ENCODE results near the gene CLEC16A.
A peak's percentile ranks its signal among the peaks of the same experiment; 100 is the strongest.

Gene CLEC16A

DNA sequence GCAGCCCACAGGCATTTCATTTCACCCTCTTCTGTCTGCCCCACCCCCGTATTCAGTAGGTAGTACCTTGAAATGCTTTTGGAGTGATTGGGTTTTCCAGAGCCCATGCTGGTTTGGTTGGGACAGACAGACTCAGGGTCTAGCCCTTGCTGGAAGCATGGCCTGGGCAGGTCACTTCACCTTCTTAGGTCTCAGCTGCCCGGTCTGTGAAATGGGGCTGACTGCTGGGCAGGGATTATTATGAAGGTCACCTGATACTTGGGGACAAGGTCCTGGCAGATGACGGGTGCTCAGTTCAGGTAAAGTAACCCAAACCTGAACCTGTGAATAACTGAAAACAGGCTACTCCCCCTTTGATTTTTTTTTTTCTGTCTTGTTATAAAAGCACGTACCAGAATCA is 116.0 kb downstream of the CLEC16A start:
- no peaks in the 10 kb centered on the region for H3K27me3 ChIP-seq (ENCODE audit: low read depth)
- in situ Hi-C loops (cut with MboI; ENCODE audit: low sequenced_read_pairs): no loop called here
- DNase-seq (ENCODE audit: low spot score in 2 of 2): no peak

DNA sequence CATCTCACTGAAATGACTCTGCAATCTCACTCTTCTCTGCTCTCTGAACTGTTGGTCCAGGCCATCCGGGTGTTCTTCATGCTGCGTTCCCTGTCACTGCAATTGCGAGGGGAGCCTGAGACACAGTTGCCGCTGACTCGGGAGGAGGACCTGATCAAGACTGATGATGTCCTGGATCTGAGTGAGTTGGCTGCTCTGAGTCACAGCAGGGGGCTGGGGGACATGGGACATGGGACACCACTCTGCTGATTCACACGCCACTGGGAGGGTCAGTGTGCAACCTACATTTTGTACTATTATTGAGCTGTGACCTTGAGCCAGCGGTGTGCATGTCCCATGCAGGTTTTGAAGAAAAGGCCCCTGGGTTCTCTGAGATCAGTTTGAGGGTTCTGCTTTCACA is 116.5 kb downstream of the CLEC16A start:
- H3K27me3 ChIP-seq (ENCODE audit: low read depth): no peaks in the 10 kb centered on the region
- H3K9me3 ChIP-seq: no peaks in the 10 kb centered on the region
- H3K4me1 ChIP-seq: peaks cover 22% of the 10 kb centered on the region
- no peaks in the 10 kb centered on the region; the same call in 1 of the 2 replicates for H3K36me3 ChIP-seq (replicated peaks)
- in situ Hi-C loops (cut with MboI; ENCODE audit: low sequenced_read_pairs): no loop called here
- H3K4me3 ChIP-seq: no peak overlapping the region
- no peak for DNase-seq (ENCODE audit: low spot score in 2 of 2)

More for the DNA sequence above, 116.0 kb downstream of the CLEC16A start:
- H3K4me1 ChIP-seq: peaks cover 22% of the 10 kb centered on the region
- no peak overlapping the region for H3K4me3 ChIP-seq
- H3K36me3 ChIP-seq (replicated peaks): no peaks in the 10 kb centered on the region; the same call in 1 of the 2 replicates
- H3K9me3 ChIP-seq: no peaks in the 10 kb centered on the region

DNA sequence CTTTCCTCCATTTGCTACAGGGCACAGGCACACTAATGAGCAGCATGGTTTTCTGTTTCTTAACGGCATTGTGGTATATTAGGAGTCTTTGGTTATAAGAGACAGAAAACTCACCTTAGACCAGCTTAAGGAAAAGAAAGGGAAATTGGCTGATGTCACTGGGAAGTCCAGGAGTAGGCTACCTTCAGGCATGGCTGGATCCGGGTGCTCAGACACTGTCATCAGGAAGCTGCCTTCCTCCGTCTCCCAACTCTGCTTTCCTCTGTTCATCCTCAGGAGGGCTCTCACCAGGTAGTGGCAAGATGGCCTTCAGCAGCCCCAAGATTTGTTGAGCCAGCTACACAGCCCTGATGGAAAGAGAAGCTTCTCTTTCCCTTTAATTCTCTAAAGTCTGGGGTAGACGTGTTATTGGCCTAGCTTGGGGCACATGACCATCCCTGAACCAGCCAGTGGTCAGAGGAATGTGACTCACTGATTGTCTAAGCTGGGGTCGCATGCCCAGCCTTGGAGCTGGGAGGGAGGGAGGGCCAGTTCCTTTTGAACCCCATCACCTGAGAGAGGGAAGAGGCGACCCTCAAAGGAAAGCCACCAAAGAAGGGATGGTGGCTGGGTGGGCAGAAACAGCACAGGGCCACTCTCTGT is 117.4 kb downstream of the CLEC16A start:
- Histone ChIP-seq H3K4me3 (no peak overlapping the region), H3K4me1 (peaks cover 14% of the 10 kb centered on the region), H3K9me3 (no peaks in the 10 kb centered on the region), H3K36me3 (replicated peaks) (no peaks in the 10 kb centered on the region), H3K27me3 (ENCODE audit: low read depth) (no peaks in the 10 kb centered on the region)
- in situ Hi-C loops (cut with MboI; ENCODE audit: low sequenced_read_pairs): no loop called here
- no peak for DNase-seq (ENCODE audit: low spot score in 2 of 2)

DNA sequence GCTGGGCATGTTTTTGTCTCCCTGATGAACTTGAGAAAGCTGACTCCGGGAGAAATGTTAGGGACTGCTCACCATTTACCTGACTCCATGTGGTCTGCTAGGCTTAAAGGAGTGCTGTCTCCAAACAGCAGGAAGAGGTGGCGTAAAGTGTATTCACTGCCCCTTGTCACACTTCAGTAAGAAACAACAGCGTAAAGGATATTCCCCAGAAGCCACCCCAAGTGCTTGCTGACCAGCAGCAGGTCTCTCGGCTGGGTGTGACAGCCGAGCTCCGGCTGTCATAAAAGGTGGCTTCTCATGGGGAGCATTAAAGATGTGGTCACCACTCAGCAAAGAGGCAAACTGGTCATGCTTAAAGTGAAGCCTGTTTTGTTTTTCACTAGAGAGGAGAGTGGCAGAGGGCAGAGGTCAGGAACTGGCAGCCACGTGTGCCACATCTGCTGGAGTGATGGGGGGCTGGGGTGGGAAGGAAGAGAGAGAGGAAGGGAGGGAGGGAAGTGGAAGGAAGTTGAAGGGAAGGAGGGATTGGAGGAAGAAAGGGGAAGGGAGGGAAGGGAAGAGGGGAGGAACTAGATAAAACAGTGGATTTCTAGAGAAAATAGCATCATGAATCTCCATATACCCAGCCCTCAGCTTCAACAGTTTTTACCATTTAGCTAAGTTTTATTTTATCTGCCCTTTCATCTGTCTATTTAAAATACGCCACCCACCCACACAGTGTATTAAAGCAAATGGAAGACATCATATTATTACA is 119.3 kb downstream of the CLEC16A start:
- H3K4me1 ChIP-seq: peaks cover 8% of the 10 kb centered on the region
- in situ Hi-C loops (cut with MboI; ENCODE audit: low sequenced_read_pairs): no loop called here
- no peak overlapping the region for H3K4me3 ChIP-seq
- H3K27me3 ChIP-seq (ENCODE audit: low read depth): no peaks in the 10 kb centered on the region
- H3K36me3 ChIP-seq (replicated peaks): no peaks in the 10 kb centered on the region
- H3K9me3 ChIP-seq: no peaks in the 10 kb centered on the region
- no peak for DNase-seq (ENCODE audit: low spot score in 2 of 2)

DNA sequence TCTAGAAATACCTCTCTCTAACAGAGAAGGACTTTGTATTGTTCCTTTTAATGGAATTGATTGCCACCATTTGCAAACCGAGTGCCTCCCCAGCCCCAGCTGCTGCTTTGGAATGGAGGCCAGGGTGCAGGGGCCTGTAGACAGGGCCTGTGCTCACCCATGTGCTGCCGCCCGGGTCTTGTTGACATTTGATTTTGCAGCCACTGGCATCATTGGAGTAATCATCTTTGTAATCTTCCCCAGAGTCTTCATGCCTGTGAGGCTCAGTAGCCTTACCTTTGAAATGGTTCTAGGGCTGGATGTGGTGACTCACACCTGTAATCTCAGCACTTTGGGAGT is 119.8 kb downstream of the CLEC16A start:
- in situ Hi-C loops (cut with MboI; ENCODE audit: low sequenced_read_pairs): no loop called here
- Histone ChIP-seq H3K4me1 (peaks cover 8% of the 10 kb centered on the region), H3K9me3 (no peaks in the 10 kb centered on the region)

DNA sequence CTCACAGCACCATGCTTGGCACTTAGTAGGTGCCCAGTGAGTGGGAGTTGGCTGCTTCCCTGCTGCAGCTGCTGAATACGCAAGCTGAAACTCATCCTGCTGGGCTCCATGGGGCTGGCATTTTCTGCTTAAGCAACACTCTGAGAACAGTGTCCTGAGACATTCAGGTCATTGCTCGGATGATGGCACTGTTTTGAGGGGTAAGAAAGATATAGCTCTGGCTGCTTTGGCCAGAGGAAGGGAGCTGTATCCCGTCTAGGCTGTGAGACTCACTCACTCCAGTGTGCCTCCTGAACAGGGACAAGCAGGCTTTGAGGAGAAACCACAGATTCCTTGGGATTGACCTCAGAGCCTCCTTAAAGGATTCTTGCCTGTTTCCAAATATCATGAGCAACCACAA is 120.5 kb downstream of the CLEC16A start:
- Histone ChIP-seq H3K4me1 (peaks cover 8% of the 10 kb centered on the region), H3K27me3 (ENCODE audit: low read depth) (no peaks in the 10 kb centered on the region), H3K4me3 (no peak overlapping the region), H3K9me3 (no peaks in the 10 kb centered on the region), H3K36me3 (replicated peaks) (no peaks in the 10 kb centered on the region)
- in situ Hi-C loops (cut with MboI; ENCODE audit: low sequenced_read_pairs): no loop called here
- DNase-seq (ENCODE audit: low spot score in 2 of 2): no peak

More for the DNA sequence above, 119.8 kb downstream of the CLEC16A start:
- no peak for DNase-seq (ENCODE audit: low spot score in 2 of 2)
- Histone ChIP-seq H3K36me3 (replicated peaks) (no peaks in the 10 kb centered on the region), H3K4me3 (no peak overlapping the region), H3K27me3 (ENCODE audit: low read depth) (no peaks in the 10 kb centered on the region)

DNA sequence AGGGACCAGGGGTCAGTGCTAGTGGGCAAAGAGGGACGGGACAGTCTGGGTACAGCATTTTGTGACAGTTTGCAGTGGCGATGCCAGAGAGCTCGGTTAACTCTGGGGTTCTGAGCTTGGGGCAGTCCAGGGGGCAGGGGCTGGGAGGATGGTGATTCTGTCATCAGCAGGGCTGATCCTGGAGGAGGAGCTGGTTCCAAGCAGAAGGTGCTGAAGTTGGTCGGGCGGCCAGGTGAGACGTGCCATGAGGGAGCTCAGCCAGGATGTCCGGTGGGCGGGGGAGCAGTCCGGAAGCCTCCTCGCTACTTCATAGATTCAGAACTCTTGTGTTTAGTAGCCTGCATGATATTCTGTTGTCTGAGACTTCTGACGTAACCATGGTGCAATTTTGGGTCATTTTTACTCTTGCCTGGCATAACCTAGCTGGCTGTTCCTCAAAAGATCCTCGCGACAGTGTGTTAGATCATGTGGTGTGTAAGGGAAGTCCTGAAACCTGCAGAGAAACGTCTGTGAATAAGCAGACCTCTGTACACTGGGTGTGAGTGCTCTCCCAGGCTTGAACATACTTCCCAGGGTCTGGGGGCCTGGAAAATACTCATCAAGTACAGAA is 122.0 kb downstream of the CLEC16A start:
- DNase-seq (ENCODE audit: low spot score in 2 of 2): no peak

DNA sequence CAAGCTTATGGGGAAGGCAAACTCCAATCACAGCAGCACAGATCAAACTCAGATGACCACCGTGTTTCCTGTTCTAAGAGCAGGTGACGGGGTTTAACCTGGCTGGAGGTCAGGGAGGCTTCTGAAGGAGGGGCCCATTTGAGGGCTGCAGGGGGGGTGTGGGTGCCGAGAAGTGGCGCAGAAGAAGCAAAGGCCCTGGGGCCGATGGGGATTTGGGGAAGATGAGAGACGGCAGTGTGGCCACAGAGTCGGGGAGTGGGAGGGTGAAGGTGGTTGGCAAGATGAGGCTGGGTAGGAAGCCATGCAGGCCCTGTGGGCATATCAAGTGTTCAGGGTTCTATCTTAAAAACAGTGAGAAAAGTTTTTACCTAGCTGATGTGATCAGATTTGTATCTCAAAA is 122.9 kb downstream of the CLEC16A start:
- Histone ChIP-seq H3K4me1 (no peaks in the 10 kb centered on the region), H3K36me3 (replicated peaks) (no peaks in the 10 kb centered on the region), H3K9me3 (no peaks in the 10 kb centered on the region), H3K27me3 (ENCODE audit: low read depth) (no peaks in the 10 kb centered on the region), H3K4me3 (no peak overlapping the region)
- DNase-seq (ENCODE audit: low spot score in 2 of 2): no peak
- in situ Hi-C loops (cut with MboI; ENCODE audit: low sequenced_read_pairs): no loop called here

More for the DNA sequence above, 122.0 kb downstream of the CLEC16A start:
- Histone ChIP-seq H3K4me1 (peaks cover 3% of the 10 kb centered on the region), H3K36me3 (replicated peaks) (no peaks in the 10 kb centered on the region), H3K4me3 (no peak overlapping the region), H3K27me3 (ENCODE audit: low read depth) (no peaks in the 10 kb centered on the region), H3K9me3 (no peaks in the 10 kb centered on the region)
- in situ Hi-C loops (cut with MboI; ENCODE audit: low sequenced_read_pairs): no loop called here

DNA sequence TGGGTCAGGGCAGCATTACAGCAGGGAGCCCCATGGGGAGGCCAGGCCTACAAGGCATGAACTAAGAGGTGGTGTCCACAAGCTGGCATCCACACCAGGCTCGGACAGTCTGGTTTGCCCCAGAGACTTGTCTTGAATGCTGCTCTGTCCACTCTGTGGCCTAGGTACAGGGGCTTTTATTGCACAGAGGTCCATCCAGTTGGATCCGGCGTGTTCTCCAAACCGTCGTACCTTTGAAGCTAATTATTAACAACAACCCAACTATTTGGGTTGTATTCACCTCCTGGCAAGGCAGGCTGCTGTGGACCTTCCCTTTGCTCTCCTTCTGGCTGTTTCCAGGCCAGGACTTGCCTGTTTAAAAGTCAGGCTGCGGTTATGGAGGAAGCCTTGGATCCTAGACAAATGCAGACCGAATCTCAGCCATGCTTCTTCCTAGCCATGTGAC is 123.4 kb downstream of the CLEC16A start:
- H3K4me3 ChIP-seq: no peak overlapping the region
- DNase-seq (ENCODE audit: low spot score in 2 of 2): no peak
- in situ Hi-C loops (cut with MboI; ENCODE audit: low sequenced_read_pairs): no loop called here
- H3K4me1 ChIP-seq: no peaks in the 10 kb centered on the region
- H3K27me3 ChIP-seq (ENCODE audit: low read depth): no peaks in the 10 kb centered on the region
- H3K36me3 ChIP-seq (replicated peaks): no peaks in the 10 kb centered on the region
- no peaks in the 10 kb centered on the region for H3K9me3 ChIP-seq

DNA sequence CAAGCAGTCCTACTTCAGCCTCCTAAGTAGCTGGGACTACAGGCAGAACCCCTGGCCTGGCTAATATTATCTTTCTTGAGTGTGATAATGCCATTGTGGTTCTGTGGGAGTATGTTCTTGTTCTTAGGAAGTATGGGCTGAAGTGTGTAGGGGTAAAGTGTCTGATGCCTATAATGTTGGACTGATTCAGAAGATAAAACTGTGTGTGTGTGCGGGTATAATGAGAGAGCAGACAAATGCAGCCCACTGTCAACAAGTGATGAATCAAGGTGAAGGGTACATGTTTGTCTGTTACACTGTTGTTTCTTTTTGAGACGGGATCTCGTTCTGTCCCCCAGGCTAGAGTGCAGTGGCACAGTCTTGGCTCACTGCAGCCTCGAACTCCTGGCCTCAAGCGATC is 127.5 kb downstream of the CLEC16A start:
- no peak for DNase-seq (ENCODE audit: low spot score in 2 of 2)
- no peaks in the 10 kb centered on the region for H3K36me3 ChIP-seq (replicated peaks)
- in situ Hi-C loops (cut with MboI; ENCODE audit: low sequenced_read_pairs): no loop called here

DNA sequence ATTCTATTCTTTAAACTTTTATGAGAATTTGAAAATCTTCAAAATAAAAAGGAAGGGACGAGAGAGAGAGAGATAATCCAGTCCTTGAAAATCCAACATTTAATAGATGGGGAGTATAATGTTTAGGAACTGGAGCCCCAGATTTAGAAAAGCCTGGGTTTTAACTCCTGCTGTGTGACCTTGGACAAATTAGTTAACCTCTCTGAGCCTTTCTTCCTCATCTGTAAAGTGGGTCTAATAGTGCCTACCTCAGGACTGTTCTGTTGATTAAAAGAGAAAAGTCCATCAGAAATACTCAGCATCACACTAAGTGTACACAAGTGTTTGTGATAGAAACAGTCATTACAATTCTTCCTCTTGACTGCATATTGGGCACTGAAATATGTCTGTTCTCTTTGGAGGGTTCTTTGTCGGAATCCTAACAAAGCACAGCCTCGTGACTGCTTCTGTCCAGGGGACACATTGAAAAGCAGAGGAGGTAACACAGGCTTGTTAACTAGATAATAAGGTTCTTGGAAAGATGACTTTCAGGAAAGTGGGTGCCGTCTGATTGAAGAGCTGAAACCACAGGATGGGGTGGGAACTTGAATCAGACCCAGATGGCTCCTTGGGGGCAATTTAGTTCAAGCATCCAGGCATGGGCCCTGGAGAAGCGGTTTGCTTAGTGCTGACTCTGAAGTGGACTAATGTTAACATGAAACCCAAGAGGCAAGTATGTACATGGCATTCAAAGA is 128.2 kb downstream of the CLEC16A start:
- in situ Hi-C loops (cut with MboI; ENCODE audit: low sequenced_read_pairs): no loop called here
- Histone ChIP-seq H3K36me3 (replicated peaks) (no peaks in the 10 kb centered on the region), H3K27me3 (ENCODE audit: low read depth) (no peaks in the 10 kb centered on the region), H3K9me3 (no peaks in the 10 kb centered on the region), H3K4me1 (peaks cover 12% of the 10 kb centered on the region), H3K4me3 (no peak overlapping the region)
- no peak for DNase-seq (ENCODE audit: low spot score in 2 of 2)

More for the DNA sequence above, 127.5 kb downstream of the CLEC16A start:
- Histone ChIP-seq H3K27me3 (ENCODE audit: low read depth) (no peaks in the 10 kb centered on the region), H3K4me1 (peaks cover 12% of the 10 kb centered on the region), H3K4me3 (no peak overlapping the region), H3K9me3 (no peaks in the 10 kb centered on the region)

DNA sequence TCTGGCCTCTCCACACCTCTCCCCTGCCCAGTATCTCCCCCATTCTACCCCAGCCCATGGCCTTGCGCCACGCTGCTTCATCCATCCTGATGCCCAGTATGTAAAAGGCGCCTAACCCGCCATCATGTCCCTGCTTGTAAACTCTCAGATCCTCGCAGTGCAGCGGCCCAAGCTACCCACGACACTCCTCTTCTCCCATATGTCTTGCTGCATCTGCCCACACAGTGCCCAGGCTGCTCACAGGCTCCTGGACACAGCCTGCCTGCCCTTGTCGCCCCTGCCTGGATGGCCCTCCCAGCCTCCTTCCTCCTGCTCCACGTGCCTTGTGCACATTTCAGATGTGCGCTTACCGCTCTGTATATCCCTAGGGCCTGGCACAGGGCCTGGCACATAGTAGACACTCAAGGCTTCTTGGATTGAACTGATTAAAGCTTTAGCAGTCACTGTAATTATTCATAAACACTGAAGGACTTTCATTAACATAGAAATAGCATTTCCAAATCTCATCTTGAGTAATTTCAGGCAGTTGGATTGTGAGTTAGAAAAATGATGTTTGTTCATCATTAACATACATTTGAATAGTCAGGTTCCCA is 129.1 kb downstream of the CLEC16A start:
- H3K9me3 ChIP-seq: no peaks in the 10 kb centered on the region
- no peaks in the 10 kb centered on the region for H3K36me3 ChIP-seq (replicated peaks)
- in situ Hi-C loops (cut with MboI; ENCODE audit: low sequenced_read_pairs): no loop called here
- H3K4me3 ChIP-seq: no peak overlapping the region
- DNase-seq (ENCODE audit: low spot score in 2 of 2): peak; percentile 38 to 49
- H3K27me3 ChIP-seq (ENCODE audit: low read depth): no peaks in the 10 kb centered on the region
- H3K4me1 ChIP-seq: peaks cover 12% of the 10 kb centered on the region

DNA sequence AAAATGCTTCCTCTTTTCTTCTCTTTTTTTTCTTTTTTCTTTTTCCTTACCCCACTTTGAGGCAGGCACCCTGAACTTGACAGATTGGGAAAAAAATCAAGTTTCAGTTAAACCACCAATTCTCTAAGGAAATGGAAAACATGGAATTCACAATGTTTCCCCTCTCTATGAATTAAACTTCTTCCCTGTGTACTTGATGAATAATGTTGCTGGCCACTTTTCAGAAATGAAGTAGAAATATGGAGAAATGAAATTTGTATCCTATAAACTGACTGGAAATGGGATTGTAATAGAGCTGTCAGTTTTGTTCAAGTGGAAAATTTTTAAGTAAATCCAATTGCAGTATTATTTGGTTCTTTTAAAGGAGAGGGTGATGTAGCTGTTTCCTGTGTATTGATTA is 129.8 kb downstream of the CLEC16A start:
- H3K4me1 ChIP-seq: peaks cover 12% of the 10 kb centered on the region
- in situ Hi-C loops (cut with MboI; ENCODE audit: low sequenced_read_pairs): no loop called here
- no peaks in the 10 kb centered on the region for H3K9me3 ChIP-seq
- DNase-seq (ENCODE audit: low spot score in 2 of 2): no peak
- no peaks in the 10 kb centered on the region for H3K27me3 ChIP-seq (ENCODE audit: low read depth)
- H3K36me3 ChIP-seq (replicated peaks): no peaks in the 10 kb centered on the region
- H3K4me3 ChIP-seq: no peak overlapping the region

Data from HAP-1 (cell line).